Sigmoid colon (tissue), 7 donors: Measurements from ENCODE around the gene VGLL4. TPM values are rescaled to one million over a fixed set of nuclear protein-coding genes. Genes with fewer than 3 reads are reported as not detected.
A peak's percentile ranks its signal among the peaks of the same experiment; 100 is the strongest.

Experiments
- DNase-seq: peaks from one replicate; pipeline ENCODE4 v3.0.0-alpha.2; 2019
- H3K27ac ChIP-seq, 4 donors: fragments of 200-600 bp; sonication (generic); one replicate each; pipeline ENCODE4 v1.5.1; 2016 to 2019; ENCODE audit warnings: mild to moderate bottlenecking in 1 of 4
- H3K27me3 ChIP-seq, 3 donors: fragments of 200-600 bp; sonication (generic); one replicate each; pipeline ENCODE4 v1.5.1; 2019; ENCODE audit warnings: mild to moderate bottlenecking in 1 of 3
- H3K36me3 ChIP-seq, 4 donors: fragments of 200-600 bp; sonication (generic); one replicate each; pipeline ENCODE4 v1.5.1; 2016 to 2019
- H3K4me1 ChIP-seq, 4 donors: fragments of 200-600 bp; sonication (generic); one replicate each; pipeline ENCODE4 v1.5.1; 2017 to 2019
- H3K4me3 ChIP-seq, 4 donors: fragments of 200-600 bp; sonication (generic); one replicate each; pipeline ENCODE4 v1.5.1; 2017 to 2019; ENCODE audit warnings: mild to moderate bottlenecking in 2 of 4, moderate library complexity in 1 of 4
- H3K9me3 ChIP-seq, 4 donors: fragments of 200-600 bp in 3 of 4; sonication (generic) in 3 of 4; one replicate each; pipeline versions ENCODE4 v1.5.1 to v1.6.1; 2013 to 2019
- EP300 ChIP-seq, 4 donors: sonication (generic); formaldehyde crosslinking; IDR thresholded peaks; one replicate each; pipeline ENCODE4 v1.6.1; 2017; ENCODE audit warnings: antibody characterized with exemption in 4 of 4
- POLR2A ChIP-seq, 2 donors: fragments of 450-650 bp; IDR thresholded peaks; one replicate each; pipeline ENCODE4 v1.6.1; 2016; ENCODE audit warnings: antibody characterized with exemption in 2 of 2, mild to moderate bottlenecking in 2 of 2, moderate library complexity in 2 of 2
- POLR2AphosphoS5 ChIP-seq, 4 donors: sonication (generic); formaldehyde crosslinking; IDR thresholded peaks; one replicate each; pipeline ENCODE4 v1.6.1; 2017; ENCODE audit warnings: antibody characterized with exemption in 4 of 4
- WGBS, 2 donors: extraction: QIAGEN DNeasy Blood & Tissue Kit; methylation state at CpG; one replicate each; pipeline ENCODE4 v1.1.7; 2013; 5-methylcytosine and 5-hydroxymethylcytosine counted together
- intact Hi-C: fragments of 100-400 bp; cut with DNase I; formaldehyde crosslinking; loops from one replicate; pipeline ENCODE4 v1.15.1; 2023
- polyA plus RNA-seq, 3 donors: library from polyadenylated mRNA; stranded (reverse); fragments of 200-250 nt; gene quantifications; one replicate each; pipeline ENCODE4 v1.2.3, GENCODE V29; 2013
- total RNA-seq, 4 donors: library from RNA; depleted of rRNA; stranded (reverse); fragments of >200 nt; gene quantifications; one replicate each; pipeline ENCODE4 v1.1.0, GENCODE V29; 2016
- TF ChIP-seq, protein P1 (sequence below), 4 experiments: fragments of 450-650 bp in 3 of 4; fragments of 200-600 bp in 1 of 4; IDR thresholded peaks; one replicate each; pipeline ENCODE4 v1.5.1; 2016 to 2019; ENCODE audit warnings: antibody characterized with exemption in 4 of 4, mild to moderate bottlenecking in 3 of 4, moderate library complexity in 2 of 4
- donor health status: healthy with polysubstance abuse.
- donor health status: Bipolar disorder and iron deficiency.
- donor health status: healthy.

VGLL4 gene
- total and polyA plus RNA-seq, 7 donors: 26.4 to 56.5 (median 41.5) TPM

DNA sequence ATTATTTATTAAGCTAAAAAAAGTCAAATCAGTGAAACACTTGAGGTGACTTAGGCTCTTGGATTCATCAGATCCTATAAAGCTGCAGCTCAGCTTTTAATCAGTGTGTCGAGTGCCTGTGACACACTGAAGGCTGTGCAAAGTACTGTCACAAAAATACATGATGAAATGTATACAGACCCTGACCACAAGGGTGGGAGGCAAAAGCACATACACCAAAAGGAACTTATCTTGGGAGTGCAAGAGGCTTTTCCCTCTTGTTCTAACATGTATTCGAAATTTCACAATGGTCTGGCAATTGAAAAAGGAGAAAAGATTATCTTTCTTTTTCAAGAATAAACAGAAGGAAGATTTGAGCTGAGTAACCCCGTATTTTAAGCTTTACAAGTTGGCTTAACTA is 35.9 kb downstream of the VGLL4 start:
- TF ChIP-seq EP300 (IDR thresholded peaks at IDR 0.05): no peak
- TF ChIP-seq POLR2AphosphoS5 (IDR thresholded peaks at IDR 0.05): no peak
- TF ChIP-seq POLR2A (IDR thresholded peaks at IDR 0.05): no peak
- TF ChIP-seq, protein P1, sequence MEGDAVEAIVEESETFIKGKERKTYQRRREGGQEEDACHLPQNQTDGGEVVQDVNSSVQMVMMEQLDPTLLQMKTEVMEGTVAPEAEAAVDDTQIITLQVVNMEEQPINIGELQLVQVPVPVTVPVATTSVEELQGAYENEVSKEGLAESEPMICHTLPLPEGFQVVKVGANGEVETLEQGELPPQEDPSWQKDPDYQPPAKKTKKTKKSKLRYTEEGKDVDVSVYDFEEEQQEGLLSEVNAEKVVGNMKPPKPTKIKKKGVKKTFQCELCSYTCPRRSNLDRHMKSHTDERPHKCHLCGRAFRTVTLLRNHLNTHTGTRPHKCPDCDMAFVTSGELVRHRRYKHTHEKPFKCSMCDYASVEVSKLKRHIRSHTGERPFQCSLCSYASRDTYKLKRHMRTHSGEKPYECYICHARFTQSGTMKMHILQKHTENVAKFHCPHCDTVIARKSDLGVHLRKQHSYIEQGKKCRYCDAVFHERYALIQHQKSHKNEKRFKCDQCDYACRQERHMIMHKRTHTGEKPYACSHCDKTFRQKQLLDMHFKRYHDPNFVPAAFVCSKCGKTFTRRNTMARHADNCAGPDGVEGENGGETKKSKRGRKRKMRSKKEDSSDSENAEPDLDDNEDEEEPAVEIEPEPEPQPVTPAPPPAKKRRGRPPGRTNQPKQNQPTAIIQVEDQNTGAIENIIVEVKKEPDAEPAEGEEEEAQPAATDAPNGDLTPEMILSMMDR (IDR thresholded peaks at IDR 0.05): no peak
- H3K4me1 ChIP-seq: peaks cover 0 to 96% (median 92%) of the 10 kb centered on the region in 4 donors
- 61 to 67% methylated on average over 3 of the region's 3 CpGs for WGBS, 2 donors
- H3K4me3 ChIP-seq: no peak overlapping the region
- no peaks in the 10 kb centered on the region for H3K9me3 ChIP-seq
- DNase-seq: no peak
- intact Hi-C loops: loop anchor here (10.0 kb wide), 1 partner anchor 513 kb away; no protein-coding TSS in a partner anchor
- H3K27me3 ChIP-seq: no peaks in the 10 kb centered on the region
- peak overlapping the region; percentile 10 to 94 (median 66) for H3K27ac ChIP-seq
- no peaks in the 10 kb centered on the region for H3K36me3 ChIP-seq

DNA sequence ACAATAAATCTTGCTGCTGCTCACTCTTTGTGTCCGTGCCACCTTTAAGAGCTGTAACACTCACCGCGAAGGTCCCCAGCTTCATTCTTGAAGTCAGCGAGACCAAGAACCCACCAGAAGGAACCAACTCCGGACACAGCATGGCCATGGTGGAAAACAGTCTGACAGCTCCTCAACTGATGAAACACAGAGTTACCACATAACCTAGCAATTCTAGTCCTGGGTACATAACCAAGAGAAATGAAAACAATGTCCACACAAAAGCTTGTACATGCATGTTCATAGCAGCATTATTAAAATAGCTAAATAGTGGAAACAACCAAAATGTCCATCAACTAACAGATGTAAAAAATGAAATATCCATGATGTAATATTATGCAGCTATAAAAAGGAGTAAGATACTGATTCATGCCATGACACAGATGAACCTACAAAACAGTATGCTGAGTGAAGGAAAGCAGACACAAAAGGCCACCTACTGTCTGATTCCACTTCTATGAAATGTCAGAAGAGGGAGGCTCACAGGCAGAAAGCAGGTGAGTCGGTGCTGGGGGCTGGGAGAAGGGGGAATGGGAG is 36.8 kb downstream of the VGLL4 start:
- Histone ChIP-seq H3K4me1 (peaks cover 0 to 95% (median 92%) of the 10 kb centered on the region in 4 donors), H3K27me3 (no peaks in the 10 kb centered on the region), H3K36me3 (no peaks in the 10 kb centered on the region), H3K9me3 (no peaks in the 10 kb centered on the region), H3K4me3 (no peak overlapping the region), H3K27ac (peak overlapping the region; percentile 10 to 94 (median 66))
- intact Hi-C loops: loop anchor here (10.0 kb wide), 1 partner anchor 512 kb away; no protein-coding TSS in a partner anchor
- WGBS, 2 donors: 88 to 96% methylated on average over 6 of the region's 6 CpGs
- DNase-seq: no peak
- TF ChIP-seq EP300 (IDR thresholded peaks at IDR 0.05) (no peak), POLR2A (IDR thresholded peaks at IDR 0.05) (no peak), POLR2AphosphoS5 (IDR thresholded peaks at IDR 0.05) (peak in 2 of 4 donors; percentile 57 to 65)
- TF ChIP-seq, protein P1 (IDR thresholded peaks at IDR 0.05): no peak

DNA sequence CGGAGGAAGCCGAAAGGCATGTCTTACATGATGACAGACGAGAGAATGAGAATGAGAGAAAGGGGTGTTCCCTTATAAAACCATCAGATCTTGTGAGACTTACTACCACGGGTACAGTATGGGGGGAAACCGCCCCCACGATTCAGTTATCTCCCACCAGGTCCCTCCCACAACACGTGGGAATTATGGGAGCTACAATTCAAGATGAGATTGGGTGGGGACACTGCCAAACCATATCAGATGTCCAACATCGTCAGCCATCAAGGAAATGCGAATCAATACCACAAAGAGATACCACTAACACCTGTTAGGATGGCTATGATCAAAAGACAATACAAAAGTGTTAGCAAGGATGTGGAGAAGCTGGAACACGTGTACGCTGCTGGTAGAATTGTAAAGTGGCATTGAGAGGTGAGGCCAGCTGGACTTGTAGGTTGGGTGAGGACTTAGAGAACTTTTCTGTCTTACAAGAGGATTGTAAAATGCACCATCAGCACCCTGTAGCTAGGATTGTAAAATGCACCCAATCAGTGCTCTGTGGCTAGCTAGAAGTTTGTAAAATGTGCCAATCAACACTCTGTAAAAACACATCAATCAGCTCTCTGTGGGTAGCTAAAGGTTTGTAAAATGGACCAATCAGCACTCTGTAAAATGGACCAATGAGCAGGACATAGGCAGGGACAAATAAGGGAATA is 37.5 kb downstream of the VGLL4 start:
- H3K36me3 ChIP-seq: no peaks in the 10 kb centered on the region
- DNase-seq: no peak
- H3K27ac ChIP-seq: peak overlapping the region; percentile 5 to 94 (median 57)
- H3K4me1 ChIP-seq: peaks cover 0 to 95% (median 92%) of the 10 kb centered on the region in 4 donors
- H3K4me3 ChIP-seq: no peak overlapping the region
- 80 to 88% methylated on average over 11 of the region's 11 CpGs for WGBS, 2 donors
- no peaks in the 10 kb centered on the region for H3K27me3 ChIP-seq
- TF ChIP-seq, protein P1 (IDR thresholded peaks at IDR 0.05): no peak
- no peak for TF ChIP-seq POLR2AphosphoS5 (IDR thresholded peaks at IDR 0.05)
- TF ChIP-seq EP300 (IDR thresholded peaks at IDR 0.05): no peak
- no peak for TF ChIP-seq POLR2A (IDR thresholded peaks at IDR 0.05)
- H3K9me3 ChIP-seq: no peaks in the 10 kb centered on the region
- intact Hi-C loops: loop anchor here (10.0 kb wide), 1 partner anchor 511 kb away; no protein-coding TSS in a partner anchor

DNA sequence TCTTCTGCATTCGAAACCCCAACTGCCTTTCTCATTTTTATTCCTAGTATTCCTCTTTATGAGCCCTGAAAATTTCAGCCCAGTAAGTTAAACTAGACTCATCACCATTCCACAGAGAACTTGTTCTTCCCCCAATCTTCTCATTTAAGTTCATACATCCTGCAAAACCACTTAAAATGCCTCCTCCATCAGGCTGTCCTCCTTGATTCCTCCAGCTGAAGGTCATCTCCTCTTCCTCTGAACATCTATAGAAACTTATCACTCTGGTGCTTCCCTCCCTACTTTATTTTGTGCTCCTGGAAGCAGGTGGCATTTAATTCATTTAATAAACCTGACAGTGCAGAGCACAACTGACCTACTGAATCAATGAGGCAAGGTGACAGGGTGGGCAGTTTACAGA is 38.3 kb downstream of the VGLL4 start:
- Histone ChIP-seq H3K9me3 (no peaks in the 10 kb centered on the region), H3K4me1 (peaks cover 3 to 95% (median 92%) of the 10 kb centered on the region in 4 donors), H3K27me3 (no peaks in the 10 kb centered on the region), H3K27ac (peak overlapping the region; percentile 55 to 94 (median 89)), H3K4me3 (no peak overlapping the region), H3K36me3 (no peaks in the 10 kb centered on the region)
- WGBS, 2 donors: 90 to 94% methylated on average over 1 of the region's 1 CpG
- intact Hi-C loops: loop anchor here (10.0 kb wide), 1 partner anchor 511 kb away; no protein-coding TSS in a partner anchor
- TF ChIP-seq POLR2A (IDR thresholded peaks at IDR 0.05) (no peak), POLR2AphosphoS5 (IDR thresholded peaks at IDR 0.05) (no peak), EP300 (IDR thresholded peaks at IDR 0.05) (no peak)
- TF ChIP-seq, protein P1 (IDR thresholded peaks at IDR 0.05): no peak
- DNase-seq: no peak
